Heart left ventricle (tissue), 16 donors: ENCODE measurements around the gene DCAF4. TPM values are rescaled to one million over a fixed set of nuclear protein-coding genes. Genes with fewer than 3 reads are reported as not detected.

Source experiments
- ATAC-seq, 4 donors: fragments of 200-7000 bp; cut with Tn5 transposase; one replicate each; pipeline ENCODE4 v1.9.1; 2020 to 2022; ENCODE audit warnings: moderate library complexity in 4 of 4, mild to moderate bottlenecking in 3 of 4, moderate number of reproducible peaks in 1 of 4
- DNase-seq, 5 donors: peaks; one replicate each; pipeline ENCODE4 v3.0.0-alpha.2; 2020
- H3K27ac ChIP-seq, 12 donors: fragments of 200-600 bp; sonication (generic) in 4 of 12; one replicate each; pipeline versions ENCODE4 v1.5.0 to v1.8.0; 2016 to 2022; ENCODE audit warnings: mild to moderate bottlenecking in 2 of 12
- H3K27me3 ChIP-seq, 9 donors: fragments of 200-600 bp; sonication (generic) in 2 of 9; one replicate each; pipeline versions ENCODE4 v1.5.1 to v1.8.0; 2016 to 2022; ENCODE audit warnings: mild to moderate bottlenecking in 3 of 9
- H3K36me3 ChIP-seq, 9 donors: fragments of 200-600 bp; sonication (generic) in 2 of 9; one replicate each; pipeline versions ENCODE4 v1.5.0 to v1.8.0; 2018 to 2022; ENCODE audit warnings: mild to moderate bottlenecking in 2 of 9
- H3K4me1 ChIP-seq, 12 donors: fragments of 200-600 bp; sonication (generic) in 4 of 12; one replicate each; pipeline versions ENCODE4 v1.5.0 to v1.8.0; 2016 to 2022; ENCODE audit warnings: mild to moderate bottlenecking in 3 of 12
- H3K4me3 ChIP-seq, 12 donors: fragments of 200-600 bp; sonication (generic) in 4 of 12; one replicate each; pipeline versions ENCODE4 v1.5.0 to v1.8.0; 2017 to 2022; ENCODE audit warnings: mild to moderate bottlenecking in 9 of 12, moderate library complexity in 4 of 12
- H3K9me3 ChIP-seq, 12 donors: fragments of 200-600 bp; sonication (generic) in 4 of 12; one replicate each; pipeline versions ENCODE4 v1.5.0 to v1.8.0; 2016 to 2022; ENCODE audit warnings: mild to moderate bottlenecking in 1 of 12
- CTCF ChIP-seq, 12 donors: fragments of 200-600 bp; sonication (generic) in 4 of 12; IDR thresholded peaks; one replicate each; pipeline versions ENCODE4 v1.5.0 to v1.8.0; 2018 to 2022; ENCODE audit warnings: antibody characterized with exemption in 12 of 12, mild to moderate bottlenecking in 5 of 12
- POLR2A ChIP-seq, 2 donors: fragments of 450-650 bp; IDR thresholded peaks; one replicate each; pipeline ENCODE4 v1.6.1; 2017; ENCODE audit warnings: antibody characterized with exemption in 2 of 2, mild to moderate bottlenecking in 2 of 2, moderate library complexity in 2 of 2
- WGBS, 4 donors: extraction: QIAGEN DNeasy Blood & Tissue Kit in 2 of 4; methylation state at CpG; one replicate each; pipeline versions ENCODE4 v1.1.5 to v1.1.7; 2013 to 2018; 5-methylcytosine and 5-hydroxymethylcytosine counted together
- intact Hi-C, 10 donors: fragments of 100-400 bp; cut with DNase I; formaldehyde crosslinking; loops; one replicate each; pipeline versions ENCODE4 v1.11.1 to v1.14.2; 2022
- polyA plus RNA-seq, 2 donors: library from polyadenylated mRNA; stranded (reverse); fragments of 200-250 nt; gene quantifications; one replicate each; pipeline ENCODE4 v1.2.3, GENCODE V29; 2013
- total RNA-seq, 9 donors: library from RNA; depleted of rRNA in 2 of 9; stranded (reverse); fragments of >200 nt in 2 of 9; fragmentation: NEBNext Ultra II Directional in 3 of 9; extraction: Animal tissue kit (Norgen Biotek cat#: 25700) in 3 of 9; gene quantifications; one replicate each; pipeline versions ENCODE4 v1.1.0 to v1.2.4, GENCODE V29; 2016 to 2023
- donor health status: ischemic (EF 13 %, LVEDD 7.1; RV severe dilation, severe dysfunction).
- donor health status: healthy with polysubstance abuse.
- donor health status: DM: no; HTN: yes; CAD: no.
- donor health status: DM: no; HTN: no; CAD: no.
- donor health status: ischemic (EF 25% LVEDD 6.9; RV normal size, moderate dysfunction).
- donor health status: ischemic (EF 25% LVEDD 5.7; RV mildly dilated, moderate dysfunction).
- donor health status: healthy.
- donor health status: DM: yes; HTN: yes; CAD: no.
- donor health status: ischemic (EF 35%, LVEDD 5.7; RV mildly dilated, moderate dysfunction).
- donor health status: nonischemic (EF 11% LVEDD 7.7; RV severe dilation, severe dysfunction).
- donor health status: DM: yes; HTN: yes; CAD: no.
- donor health status: PGD.
- donor health status: ischemic (EF 29% LVEDD 5.4; RV normal size, mild dysfunction).
- donor health status: nonischemic (EF 23%, LVEDD 6.1; RV moderate dilation, normal function).

Gene DCAF4
- total and polyA plus RNA-seq, 11 donors, result 2.4 to 13.1 (median 8.6) TPM

GRCh38 chr14:72880164-72880563 lies 46.1 kb upstream of the DCAF4 start:
- Histone ChIP-seq H3K4me1 (peaks cover 0 to 87% (median 22%) of the 10 kb centered on the region in 12 donors), H3K36me3 (peaks cover 0 to 4% (median 0%) of the 10 kb centered on the region in 9 donors), H3K4me3 (no peak overlapping the region), H3K9me3 (no peaks in the 10 kb centered on the region), H3K27me3 (no peaks in the 10 kb centered on the region), H3K27ac (peak overlapping the region in 1 of 12 donors; percentile 9)
- ATAC-seq (no peak), DNase-seq (no peak)
- 50 to 72% (median 60%) methylated on average over 2 of the region's 2 CpGs for WGBS, 4 donors
- TF ChIP-seq POLR2A (IDR thresholded peaks at IDR 0.05) (no peak), CTCF (IDR thresholded peaks at IDR 0.05) (no peak)
- intact Hi-C loops, result loop anchor here in 2 of 10 donors (10.0 kb wide), 2 partner anchors 45 to 65 kb away; no protein-coding TSS in a partner anchor

- TF ChIP-seq CTCF (IDR thresholded peaks at IDR 0.05) (no peak), POLR2A (IDR thresholded peaks at IDR 0.05) (no peak)
- Histone ChIP-seq H3K4me1 (peaks cover 0 to 80% (median 22%) of the 10 kb centered on the region in 12 donors), H3K4me3 (no peak overlapping the region), H3K9me3 (no peaks in the 10 kb centered on the region), H3K27me3 (no peaks in the 10 kb centered on the region), H3K27ac (no peak overlapping the region), H3K36me3 (peaks cover 0 to 4% (median 0%) of the 10 kb centered on the region in 9 donors)
- DNase-seq (no peak), ATAC-seq (no peak)
- WGBS, 4 donors, result 66 to 76% (median 71%) methylated on average over 2 of the region's 2 CpGs
- intact Hi-C loops, result loop anchor here in 2 of 10 donors (10.0 kb wide), 2 partner anchors 46 to 66 kb away; no protein-coding TSS in a partner anchor
Measured at GRCh38 chr14:72880820-72881219, 45.4 kb upstream of the DCAF4 start.

- DNase-seq (no peak), ATAC-seq (no peak)
- Histone ChIP-seq H3K9me3 (no peaks in the 10 kb centered on the region), H3K27me3 (no peaks in the 10 kb centered on the region), H3K4me3 (no peak overlapping the region), H3K4me1 (peaks cover 0 to 73% (median 19%) of the 10 kb centered on the region in 12 donors), H3K27ac (no peak overlapping the region), H3K36me3 (peaks cover 0 to 4% (median 0%) of the 10 kb centered on the region in 9 donors)
- no peak for TF ChIP-seq CTCF (IDR thresholded peaks at IDR 0.05)
- TF ChIP-seq POLR2A (IDR thresholded peaks at IDR 0.05), result no peak
- 60 to 69% (median 65%) methylated on average over 2 of the region's 2 CpGs for WGBS, 4 donors
- intact Hi-C loops, result loop anchor here in 2 of 10 donors (10.0 kb wide), 2 partner anchors 47 to 67 kb away; no protein-coding TSS in a partner anchor
Measured at GRCh38 chr14:72881543-72881942, 44.7 kb upstream of the DCAF4 start.

GRCh38 chr14:72882047-72882446 lies 44.2 kb upstream of the DCAF4 start:
- Histone ChIP-seq H3K27me3 (no peaks in the 10 kb centered on the region), H3K36me3 (peaks cover 0 to 7% (median 0%) of the 10 kb centered on the region in 9 donors), H3K4me1 (peaks cover 0 to 68% (median 15%) of the 10 kb centered on the region in 12 donors), H3K4me3 (no peak overlapping the region), H3K9me3 (no peaks in the 10 kb centered on the region), H3K27ac (no peak overlapping the region)
- DNase-seq (no peak), ATAC-seq (no peak)
- intact Hi-C loops, result loop anchor here in 2 of 10 donors (10.0 kb wide), 2 partner anchors 47 to 67 kb away; no protein-coding TSS in a partner anchor
- TF ChIP-seq CTCF (IDR thresholded peaks at IDR 0.05) (no peak), POLR2A (IDR thresholded peaks at IDR 0.05) (no peak)
- WGBS, 4 donors, result 54 to 68% (median 62%) methylated on average over 1 of the region's 1 CpG
